Ascending aorta (tissue), 2 donors: ENCODE data around the gene S100A10. TPM values are rescaled to one million over a fixed set of nuclear protein-coding genes. Genes with fewer than 3 reads are reported as not detected.

Source experiments
- DNase-seq, 2 donors: peaks; one replicate each; pipeline ENCODE4 v3.0.0-alpha.2; 2019; ENCODE audit warnings: low spot score in 2 of 2
- H3K27ac ChIP-seq, 2 donors: fragments of 200-600 bp; sonication (generic); one replicate each; pipeline ENCODE4 v1.5.1; 2016 to 2017; ENCODE audit warnings: mild to moderate bottlenecking in 1 of 2
- H3K27me3 ChIP-seq: fragments of 200-600 bp; sonication (generic); one replicate; pipeline ENCODE4 v1.5.1; 2017
- H3K36me3 ChIP-seq, 2 donors: fragments of 200-600 bp; sonication (generic); one replicate each; pipeline ENCODE4 v1.5.1; 2016
- H3K4me1 ChIP-seq, 2 donors: fragments of 200-600 bp; sonication (generic); one replicate each; pipeline ENCODE4 v1.5.1; 2016 to 2017; ENCODE audit warnings: mild to moderate bottlenecking in 1 of 2
- H3K4me3 ChIP-seq, 2 donors: fragments of 200-600 bp; sonication (generic); one replicate each; pipeline ENCODE4 v1.5.1; 2016 to 2017; ENCODE audit warnings: mild to moderate bottlenecking in 1 of 2
- H3K9me3 ChIP-seq, 2 donors: fragments of 200-600 bp; sonication (generic); one replicate each; pipeline ENCODE4 v1.5.1; 2016
- CTCF ChIP-seq, 3 experiments: fragments of 200-600 bp in 2 of 3; fragments of 450-650 bp in 1 of 3; sonication (generic) in 2 of 3; IDR thresholded peaks; one replicate each; pipeline ENCODE4 v1.5.1; 2016 to 2019; ENCODE audit warnings: antibody characterized with exemption in 3 of 3, mild to moderate bottlenecking in 1 of 3, moderate library complexity in 1 of 3
- intact Hi-C: fragments of 100-400 bp; cut with DNase I; formaldehyde crosslinking; loops from one replicate; pipeline ENCODE4 v1.15.1; 2023
- total RNA-seq: library from RNA; depleted of rRNA; stranded (reverse); fragments of >200 nt; gene quantifications from one replicate; pipeline ENCODE4 v1.1.0, GENCODE V29; 2016

The S100A10 gene
- total RNA-seq, 1 donor from 2014 or later, result 25.8 TPM

DNA sequence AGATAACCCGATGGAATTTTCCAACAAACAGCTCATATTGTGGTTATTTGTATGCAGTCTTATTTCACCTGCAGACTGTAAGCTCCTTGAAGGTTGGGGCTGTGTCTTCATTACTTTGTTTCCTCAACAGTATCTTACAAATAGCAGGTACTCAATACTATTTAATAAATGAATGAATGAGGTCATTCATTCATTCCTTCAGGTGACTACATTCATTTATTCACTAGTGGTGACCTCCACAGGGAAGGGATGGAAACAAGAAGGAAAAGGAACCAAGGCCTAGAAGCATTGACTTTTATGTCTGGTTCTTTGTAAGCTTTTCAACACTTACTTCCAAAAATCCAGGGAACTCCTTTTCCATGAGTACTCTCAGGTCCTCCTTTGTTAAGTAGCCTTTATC lies 7.9 kb downstream of the S100A10 start:
- no peaks in the 10 kb centered on the region for H3K27me3 ChIP-seq
- H3K27ac ChIP-seq, result no peak overlapping the region
- H3K4me3 ChIP-seq, result no peak overlapping the region
- peaks cover 46 to 50% of the 10 kb centered on the region in 2 donors for H3K36me3 ChIP-seq
- intact Hi-C loops, result no loop called here
- no peak for TF ChIP-seq CTCF (IDR thresholded peaks at IDR 0.05)
- H3K4me1 ChIP-seq, result peaks cover 27 to 42% of the 10 kb centered on the region in 2 donors
- H3K9me3 ChIP-seq, result no peaks in the 10 kb centered on the region
- no peak for DNase-seq

- H3K9me3 ChIP-seq, result no peaks in the 10 kb centered on the region
- peaks cover 23 to 40% of the 10 kb centered on the region in 2 donors for H3K4me1 ChIP-seq
- H3K27me3 ChIP-seq, result no peaks in the 10 kb centered on the region
- intact Hi-C loops, result no loop called here
- no peak overlapping the region for H3K4me3 ChIP-seq
- DNase-seq, result no peak
- no peak overlapping the region for H3K27ac ChIP-seq
- H3K36me3 ChIP-seq, result peaks cover 46 to 50% of the 10 kb centered on the region in 2 donors
- TF ChIP-seq CTCF (IDR thresholded peaks at IDR 0.05), result no peak
Measured at GRCh38 chr1:151985270-151985669, 8.4 kb downstream of the S100A10 start.

GRCh38 chr1:151984313-151984956 lies 9.2 kb downstream of the S100A10 start:
- Histone ChIP-seq H3K4me1 (peaks cover 17 to 37% of the 10 kb centered on the region in 2 donors), H3K9me3 (no peaks in the 10 kb centered on the region), H3K36me3 (peaks cover 46 to 50% of the 10 kb centered on the region in 2 donors), H3K27ac (no peak overlapping the region), H3K4me3 (no peak overlapping the region), H3K27me3 (no peaks in the 10 kb centered on the region)
- no peak for TF ChIP-seq CTCF (IDR thresholded peaks at IDR 0.05)
- intact Hi-C loops, result no loop called here
- no peak for DNase-seq

- peaks cover 46 to 50% of the 10 kb centered on the region in 2 donors for H3K36me3 ChIP-seq
- no peak overlapping the region for H3K4me3 ChIP-seq
- DNase-seq, result no peak
- intact Hi-C loops, result no loop called here
- H3K4me1 ChIP-seq, result peaks cover 0 to 19% of the 10 kb centered on the region in 2 donors
- no peak for TF ChIP-seq CTCF (IDR thresholded peaks at IDR 0.05)
- H3K27ac ChIP-seq, result no peak overlapping the region
- H3K27me3 ChIP-seq, result no peaks in the 10 kb centered on the region
- H3K9me3 ChIP-seq, result no peaks in the 10 kb centered on the region
Measured at GRCh38 chr1:151982300-151983005, 11.2 kb downstream of the S100A10 start.

DNA sequence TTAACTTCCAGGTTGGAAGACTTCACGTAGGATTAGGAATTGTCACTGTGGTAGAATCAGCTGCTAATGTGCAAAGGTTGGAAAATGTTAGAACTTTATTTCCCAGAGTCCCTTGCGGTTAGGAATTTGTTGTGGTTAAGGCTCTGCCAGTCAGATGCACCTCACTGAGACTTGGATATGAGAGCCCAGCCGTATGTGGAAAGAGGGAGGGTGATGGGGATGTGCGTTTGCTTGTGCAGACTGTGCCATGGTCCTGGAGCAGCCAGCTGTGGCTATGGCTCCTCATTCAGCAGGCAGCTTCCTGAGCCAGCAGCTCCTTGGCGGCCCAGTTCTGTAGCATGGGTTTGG lies 12.5 kb downstream of the S100A10 start:
- no peak for TF ChIP-seq CTCF (IDR thresholded peaks at IDR 0.05)
- intact Hi-C loops, result no loop called here
- Histone ChIP-seq H3K4me3 (no peak overlapping the region), H3K36me3 (peaks cover 46 to 50% of the 10 kb centered on the region in 2 donors), H3K27ac (peak overlapping the region in 1 of 2 donors; percentile 67), H3K9me3 (no peaks in the 10 kb centered on the region), H3K27me3 (no peaks in the 10 kb centered on the region), H3K4me1 (peaks cover 0 to 14% of the 10 kb centered on the region in 2 donors)
- no peak for DNase-seq
